NB4 (cell line): ENCODE data around the gene UMAD1.

Experiments used
- MAX ChIP-seq: IDR thresholded peaks from 2 replicates; pipeline ENCODE4 v1.6.1; 2011; ENCODE audit warnings: low read depth, low read length
- MYC ChIP-seq: IDR thresholded peaks from 2 replicates; pipeline ENCODE4 v1.6.1; 2011; ENCODE audit warnings: low read depth, low read length
- POLR2A ChIP-seq: IDR thresholded peaks from 2 replicates; pipeline ENCODE4 v1.6.1; 2011; ENCODE audit warnings: mild to moderate bottlenecking; ENCODE audit not compliant: insufficient read length; ENCODE audit errors: extremely low read depth
- TF ChIP-seq, protein P1 (sequence below): IDR thresholded peaks from one replicate; pipeline ENCODE4 v1.5.1; 2012; ENCODE audit warnings: low read depth, low read length

- TF ChIP-seq, protein P1, sequence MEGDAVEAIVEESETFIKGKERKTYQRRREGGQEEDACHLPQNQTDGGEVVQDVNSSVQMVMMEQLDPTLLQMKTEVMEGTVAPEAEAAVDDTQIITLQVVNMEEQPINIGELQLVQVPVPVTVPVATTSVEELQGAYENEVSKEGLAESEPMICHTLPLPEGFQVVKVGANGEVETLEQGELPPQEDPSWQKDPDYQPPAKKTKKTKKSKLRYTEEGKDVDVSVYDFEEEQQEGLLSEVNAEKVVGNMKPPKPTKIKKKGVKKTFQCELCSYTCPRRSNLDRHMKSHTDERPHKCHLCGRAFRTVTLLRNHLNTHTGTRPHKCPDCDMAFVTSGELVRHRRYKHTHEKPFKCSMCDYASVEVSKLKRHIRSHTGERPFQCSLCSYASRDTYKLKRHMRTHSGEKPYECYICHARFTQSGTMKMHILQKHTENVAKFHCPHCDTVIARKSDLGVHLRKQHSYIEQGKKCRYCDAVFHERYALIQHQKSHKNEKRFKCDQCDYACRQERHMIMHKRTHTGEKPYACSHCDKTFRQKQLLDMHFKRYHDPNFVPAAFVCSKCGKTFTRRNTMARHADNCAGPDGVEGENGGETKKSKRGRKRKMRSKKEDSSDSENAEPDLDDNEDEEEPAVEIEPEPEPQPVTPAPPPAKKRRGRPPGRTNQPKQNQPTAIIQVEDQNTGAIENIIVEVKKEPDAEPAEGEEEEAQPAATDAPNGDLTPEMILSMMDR, result no peak
- TF ChIP-seq POLR2A (no peak), MAX (no peak), MYC (no peak)
These were observed 244.3 kb downstream of the UMAD1 start for GRCh38 chr7:7884855-7885254.
